ENCODE data around the gene CCND1. TPM values are rescaled to one million over a fixed set of nuclear protein-coding genes. Genes with fewer than 3 reads are reported as not detected.
A peak's percentile ranks its signal among the peaks of the same experiment; 100 is the strongest.

CCND1 gene
- total and polyA plus RNA-seq, 2 experiments from 2014 or later: 80.2 to 81.9 TPM

DNA sequence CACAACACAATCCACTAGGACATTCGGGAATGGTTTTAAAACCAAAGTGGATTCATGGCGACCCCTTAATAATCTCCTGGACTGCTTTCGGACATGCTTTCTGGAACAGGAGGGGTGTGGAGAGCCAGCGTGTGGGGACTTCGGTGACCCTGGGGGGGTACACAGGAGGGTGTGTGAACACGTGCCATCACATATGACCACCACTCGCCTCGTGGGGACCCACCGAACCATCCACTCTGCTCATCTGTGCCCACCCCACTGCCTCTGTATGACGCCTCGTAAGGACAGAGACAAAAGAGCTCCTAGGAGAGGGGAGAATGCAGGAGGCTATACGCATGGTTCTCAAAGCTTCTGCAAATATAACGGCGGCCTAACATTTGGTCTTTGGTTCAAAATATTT is 25.3 kb downstream of the CCND1 start:
- H3K36me3 ChIP-seq (replicated peaks; ENCODE audit: insufficient read depth, low read depth): no peaks in the 10 kb centered on the region

DNA sequence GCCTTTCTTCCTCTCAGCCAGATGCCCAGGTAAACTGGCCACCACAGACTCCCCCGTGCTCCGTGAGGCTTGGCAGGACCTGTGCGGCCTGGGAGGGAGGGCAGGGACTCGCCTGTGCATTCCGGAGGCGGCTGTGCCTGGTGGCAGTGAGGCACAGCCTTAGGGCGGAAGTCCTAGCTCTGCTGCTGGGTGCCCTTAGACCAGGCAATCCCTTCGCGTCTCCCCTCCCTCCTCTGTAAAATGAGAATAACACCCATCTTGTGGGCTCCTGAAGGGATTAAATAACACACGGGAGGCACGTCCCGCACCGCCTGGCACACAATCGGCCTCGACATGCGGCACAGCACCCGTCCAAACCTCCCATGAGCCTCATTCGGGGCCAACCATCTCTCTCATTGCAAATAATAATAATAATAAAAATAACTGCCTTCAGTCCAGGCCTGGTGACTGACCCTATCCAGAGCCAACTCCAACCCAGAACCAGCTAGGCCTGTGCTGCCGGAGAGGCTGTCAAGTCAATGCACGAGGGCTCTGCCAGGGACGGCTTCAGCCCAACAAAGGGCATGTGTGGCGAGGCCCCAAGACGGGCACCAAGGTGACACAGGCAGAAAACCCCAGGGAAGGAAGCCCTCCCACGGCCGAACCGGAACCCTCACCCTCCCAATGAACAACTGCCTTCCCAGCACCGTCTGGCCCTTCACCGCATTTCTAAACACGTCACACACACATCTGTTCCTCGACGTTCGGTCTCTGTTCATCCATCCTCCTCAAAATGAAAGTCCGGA is 26.0 kb downstream of the CCND1 start:
- Histone ChIP-seq H4K20me1 (ENCODE audit: insufficient read depth, poor library complexity, severe bottlenecking) (no peaks in the 10 kb centered on the region), H2AFZ (no peak overlapping the region), H3K9me2 (replicated peaks; ENCODE audit: insufficient read depth) (no peaks in the 10 kb centered on the region), H3K9me3 (ENCODE audit: low read depth) (no peaks in the 10 kb centered on the region), H3K27ac (no peak overlapping the region), H3K4me3 (no peak overlapping the region), H3K36me3 (replicated peaks; ENCODE audit: insufficient read depth, low read depth) (no peaks in the 10 kb centered on the region), H3K79me2 (peaks cover 3% of the 10 kb centered on the region), H3K4me2 (no peak overlapping the region), H3K4me1 (ENCODE audit: insufficient read depth) (peaks cover 5% of the 10 kb centered on the region), H3K27me3 (no peaks in the 10 kb centered on the region)
- TF ChIP-seq EZH2 (IDR thresholded peaks at IDR 0.05; ENCODE audit: borderline replicate concordance) (no peak), EZH2phosphoT487 (IDR thresholded peaks at IDR 0.05; ENCODE audit: low read depth, severe bottlenecking, unreplicated experiment) (no peak), CTCF (IDR thresholded peaks at IDR 0.05; ENCODE audit: poor library complexity) (no peak)
- no peak for DNase-seq (ENCODE audit: low spot score)
- WGBS (ENCODE audit: low lambda C conversion rate, missing lambda C conversion rate): 95% methylated on average over 31 of the region's 33 CpGs

More for the DNA sequence above, 25.3 kb downstream of the CCND1 start:
- peaks cover 5% of the 10 kb centered on the region for H3K4me1 ChIP-seq (ENCODE audit: insufficient read depth)
- H3K79me2 ChIP-seq: peaks cover 3% of the 10 kb centered on the region
- H3K9me3 ChIP-seq (ENCODE audit: low read depth): no peaks in the 10 kb centered on the region
- DNase-seq (ENCODE audit: low spot score): no peak
- H3K4me3 ChIP-seq: no peak overlapping the region
- TF ChIP-seq EZH2 (IDR thresholded peaks at IDR 0.05; ENCODE audit: borderline replicate concordance) (no peak), CTCF (IDR thresholded peaks at IDR 0.05; ENCODE audit: poor library complexity) (no peak), EZH2phosphoT487 (IDR thresholded peaks at IDR 0.05; ENCODE audit: low read depth, severe bottlenecking, unreplicated experiment) (no peak)
- no peak overlapping the region for H3K4me2 ChIP-seq
- 93% methylated on average over 14 of the region's 14 CpGs for WGBS (ENCODE audit: low lambda C conversion rate, missing lambda C conversion rate)
- no peaks in the 10 kb centered on the region for H4K20me1 ChIP-seq (ENCODE audit: insufficient read depth, poor library complexity, severe bottlenecking)
- no peak overlapping the region for H2AFZ ChIP-seq
- no peaks in the 10 kb centered on the region for H3K27me3 ChIP-seq
- no peak overlapping the region for H3K27ac ChIP-seq
- no peaks in the 10 kb centered on the region for H3K9me2 ChIP-seq (replicated peaks; ENCODE audit: insufficient read depth)

- TF ChIP-seq CTCF (IDR thresholded peaks at IDR 0.05; ENCODE audit: poor library complexity): no peak
- Histone ChIP-seq H3K79me2 (peaks cover 7% of the 10 kb centered on the region), H2AFZ (no peak overlapping the region), H3K36me3 (replicated peaks; ENCODE audit: insufficient read depth, low read depth) (no peaks in the 10 kb centered on the region), H3K27me3 (no peaks in the 10 kb centered on the region), H3K27ac (peak overlapping the region; percentile 40), H3K9me2 (replicated peaks; ENCODE audit: insufficient read depth) (no peaks in the 10 kb centered on the region), H3K4me1 (ENCODE audit: insufficient read depth) (peaks cover 5% of the 10 kb centered on the region), H3K4me3 (no peak overlapping the region), H4K20me1 (ENCODE audit: insufficient read depth, poor library complexity, severe bottlenecking) (no peaks in the 10 kb centered on the region), H3K9me3 (ENCODE audit: low read depth) (no peaks in the 10 kb centered on the region), H3K4me2 (no peak overlapping the region)
- 88% methylated on average over 26 of the region's 26 CpGs for WGBS (ENCODE audit: low lambda C conversion rate, missing lambda C conversion rate)
- DNase-seq (ENCODE audit: low spot score): peak; percentile 55
Observed at GRCh38 chr11:69667619-69668604, 27.0 kb downstream of the CCND1 start.

All from hepatocyte (in vitro differentiated cells).